Measurements from ENCODE around the gene MYO1H.
"Not testable (repeated sequence)": the region's sequence is repeated elsewhere in the genome, so short reads cannot be mapped to it uniquely, and the experiment has no call there.

The MYO1H gene

GRCh38 chr12:109422251-109422650 lies 74.6 kb downstream of the MYO1H start:
- no peaks in the 10 kb centered on the region for H3K36me3 ChIP-seq (replicated peaks)

GRCh38 chr12:109423392-109423791 lies 75.7 kb downstream of the MYO1H start:
- no peak overlapping the region for H3K4me3 ChIP-seq (ENCODE audit: low read depth, low read length)
- in situ Hi-C loops (cut with HindIII; ENCODE audit: low pct_ligation_motif_present, low sequenced_read_pairs) = no loop called here
- DNase-seq = no peak
- H3K27ac ChIP-seq = no peak overlapping the region
- H3K36me3 ChIP-seq (replicated peaks) = no peaks in the 10 kb centered on the region
- TF ChIP-seq CTCF (IDR thresholded peaks at IDR 0.05; ENCODE audit: low read depth, low read length, missing control alignments) = no peak
- no peaks in the 10 kb centered on the region for H3K27me3 ChIP-seq (replicated peaks)

More at GRCh38 chr12:109422251-109422650, 74.6 kb downstream of the MYO1H start:
- no peak for TF ChIP-seq CTCF (IDR thresholded peaks at IDR 0.05; ENCODE audit: low read depth, low read length, missing control alignments)
- no peak overlapping the region for H3K4me3 ChIP-seq (ENCODE audit: low read depth, low read length)
- H3K27me3 ChIP-seq (replicated peaks) = no peaks in the 10 kb centered on the region
- H3K27ac ChIP-seq = no peak overlapping the region
- in situ Hi-C loops (cut with HindIII; ENCODE audit: low pct_ligation_motif_present, low sequenced_read_pairs) = no loop called here
- DNase-seq = no peak

GRCh38 chr12:109428037-109428629 lies 80.4 kb downstream of the MYO1H start:
- Histone ChIP-seq H3K27me3 (replicated peaks) (no peaks in the 10 kb centered on the region), H3K36me3 (replicated peaks) (no peaks in the 10 kb centered on the region), H3K27ac (no peak overlapping the region), H3K4me3 (ENCODE audit: low read depth, low read length) (no peak overlapping the region)
- peak; percentile 68 for DNase-seq
- in situ Hi-C loops (cut with HindIII; ENCODE audit: low pct_ligation_motif_present, low sequenced_read_pairs) = no loop called here
- TF ChIP-seq CTCF (IDR thresholded peaks at IDR 0.05; ENCODE audit: low read depth, low read length, missing control alignments) = peak; percentile 100

GRCh38 chr12:109428804-109429203 lies 81.1 kb downstream of the MYO1H start:
- H3K27me3 ChIP-seq (replicated peaks); H3K27ac ChIP-seq; DNase-seq; H3K4me3 ChIP-seq (ENCODE audit: low read depth, low read length); in situ Hi-C loops (cut with HindIII; ENCODE audit: low pct_ligation_motif_present, low sequenced_read_pairs); H3K36me3 ChIP-seq (replicated peaks): not testable (repeated sequence)

- H3K27ac ChIP-seq = no peak overlapping the region
- H3K27me3 ChIP-seq (replicated peaks) = no peaks in the 10 kb centered on the region
- in situ Hi-C loops (cut with HindIII; ENCODE audit: low pct_ligation_motif_present, low sequenced_read_pairs) = no loop called here
- TF ChIP-seq CTCF (IDR thresholded peaks at IDR 0.05; ENCODE audit: low read depth, low read length, missing control alignments) = no peak
- no peak overlapping the region for H3K4me3 ChIP-seq (ENCODE audit: low read depth, low read length)
- H3K36me3 ChIP-seq (replicated peaks) = no peaks in the 10 kb centered on the region
- DNase-seq = no peak
These were observed 82.5 kb downstream of the MYO1H start for GRCh38 chr12:109430244-109430643.

- DNase-seq = no peak
- TF ChIP-seq CTCF (IDR thresholded peaks at IDR 0.05; ENCODE audit: low read depth, low read length, missing control alignments) = no peak
- no peaks in the 10 kb centered on the region for H3K27me3 ChIP-seq (replicated peaks)
- no peak overlapping the region for H3K4me3 ChIP-seq (ENCODE audit: low read depth, low read length)
- H3K36me3 ChIP-seq (replicated peaks) = no peaks in the 10 kb centered on the region
- in situ Hi-C loops (cut with HindIII; ENCODE audit: low pct_ligation_motif_present, low sequenced_read_pairs) = no loop called here
- H3K27ac ChIP-seq = no peak overlapping the region
These were observed 84.7 kb downstream of the MYO1H start for GRCh38 chr12:109432431-109432830.
